OCI-M2 (cell line): Measurements from ENCODE around the gene GBP4.

Source experiments
- DNase-seq: peaks from one replicate; lab custom pipeline; 2025; ENCODE audit not compliant: unreplicated experiment; lab: John Stamatoyannopoulos, UW

Gene GBP4

GRCh38 chr1:89172468-89173143, 26.1 kb downstream of the GBP4 start:
- no peak for DNase-seq

- DNase-seq = no peak
Measured at GRCh38 chr1:89171067-89171438, 27.7 kb downstream of the GBP4 start.

GRCh38 chr1:89170170-89171066, 28.3 kb downstream of the GBP4 start:
- no peak for DNase-seq

- DNase-seq = no peak
Measured at GRCh38 chr1:89169166-89169565, 29.6 kb downstream of the GBP4 start.

GRCh38 chr1:89167590-89168230, 31.0 kb downstream of the GBP4 start:
- no peak for DNase-seq

- DNase-seq = no peak
Measured at GRCh38 chr1:89166705-89167104, 32.0 kb downstream of the GBP4 start.

GRCh38 chr1:89165811-89166210, 32.9 kb downstream of the GBP4 start:
- DNase-seq = no peak

- no peak for DNase-seq
Measured at GRCh38 chr1:89151047-89151446, 47.7 kb downstream of the GBP4 start.

GRCh38 chr1:89149976-89150375, 48.8 kb downstream of the GBP4 start:
- no peak for DNase-seq

- no peak for DNase-seq
Measured at GRCh38 chr1:89149229-89149628, 49.5 kb downstream of the GBP4 start.

- no peak for DNase-seq
Measured at GRCh38 chr1:89147678-89148658, 50.8 kb downstream of the GBP4 start.

- no peak for DNase-seq
Measured at GRCh38 chr1:89146721-89147120, 52.0 kb downstream of the GBP4 start.

- no peak for DNase-seq
Measured at GRCh38 chr1:89143484-89143883, 55.3 kb downstream of the GBP4 start.

- no peak for DNase-seq
Measured at GRCh38 chr1:89142160-89142559, 56.6 kb downstream of the GBP4 start.

- no peak for DNase-seq
Measured at GRCh38 chr1:89133747-89134146, 65.0 kb downstream of the GBP4 start.
